Liver (tissue), 9 donors: ENCODE data around the gene DPP9. TPM values are rescaled to one million over a fixed set of nuclear protein-coding genes. Genes with fewer than 3 reads are reported as not detected.

Experiments
- DNase-seq: peaks from one replicate; pipeline ENCODE4 v3.0.0-alpha.2; 2017; ENCODE audit warnings: low spot score
- H3K27ac ChIP-seq, 2 donors: one replicate each; pipeline ENCODE4 v1.7.0; 2013; ENCODE audit warnings: inconsistent platforms in 2 of 2, low read length in 2 of 2, control low read depth in 1 of 2, low read depth in 1 of 2, mild to moderate bottlenecking in 1 of 2
- H3K27me3 ChIP-seq, 4 donors: one replicate each; pipeline versions ENCODE4 v1.6.1 to v1.7.0; 2013; ENCODE audit warnings: low read length in 3 of 4, inconsistent platforms in 1 of 4, mild to moderate bottlenecking in 1 of 4, moderate library complexity in 1 of 4; ENCODE audit not compliant: control insufficient read depth in 4 of 4, insufficient read depth in 4 of 4
- H3K36me3 ChIP-seq, 4 donors: one replicate each; pipeline versions ENCODE4 v1.6.1 to v1.7.0; 2013; ENCODE audit warnings: low read length in 3 of 4, mild to moderate bottlenecking in 3 of 4, low read depth in 1 of 4, moderate library complexity in 1 of 4; ENCODE audit not compliant: control insufficient read depth in 4 of 4, insufficient read depth in 3 of 4
- H3K4me1 ChIP-seq, 4 donors: one replicate each; pipeline versions ENCODE4 v1.6.1 to v1.7.0; 2013; ENCODE audit warnings: low read length in 3 of 4, mild to moderate bottlenecking in 3 of 4, moderate library complexity in 1 of 4; ENCODE audit not compliant: control insufficient read depth in 4 of 4, insufficient read depth in 4 of 4
- H3K4me3 ChIP-seq, 3 donors: one replicate each; pipeline versions ENCODE4 v1.6.1 to v1.7.0; 2013; ENCODE audit warnings: low read length in 3 of 3, control low read depth in 1 of 3, low read depth in 1 of 3, mild to moderate bottlenecking in 1 of 3
- H3K9ac ChIP-seq, 2 donors: one replicate each; pipeline ENCODE4 v1.7.0; 2013; ENCODE audit warnings: low read length in 2 of 2, mild to moderate bottlenecking in 2 of 2, moderate library complexity in 2 of 2, control low read depth in 1 of 2, low read depth in 1 of 2
- H3K9me3 ChIP-seq, 4 donors: one replicate each; pipeline versions ENCODE4 v1.6.1 to v1.7.0; 2013; ENCODE audit warnings: low read length in 3 of 4; ENCODE audit not compliant: control insufficient read depth in 4 of 4
- ATF3 ChIP-seq: IDR thresholded peaks from 2 replicates; pipeline ENCODE4 v1.6.1; 2016; ENCODE audit warnings: antibody characterized with exemption
- CTCF ChIP-seq: fragments of 150-350 bp; IDR thresholded peaks from 2 replicates; pipeline ENCODE4 v1.5.1; 2017; ENCODE audit warnings: improper control_type of control experiment, low read depth, low read length; ENCODE audit not compliant: missing input control
- EGR1 ChIP-seq, 2 donors: IDR thresholded peaks; 2 replicates each; pipeline ENCODE4 v1.6.1; 2016 to 2018; ENCODE audit warnings: antibody characterized with exemption in 2 of 2, low read depth in 2 of 2
- FOXA1 ChIP-seq: IDR thresholded peaks from 2 replicates; pipeline ENCODE4 v1.6.1; 2016; ENCODE audit warnings: antibody characterized with exemption
- FOXA2 ChIP-seq: IDR thresholded peaks from 2 replicates; pipeline ENCODE4 v1.6.1; 2016; ENCODE audit warnings: antibody characterized with exemption
- GABPA ChIP-seq, 2 donors: IDR thresholded peaks in 1 of 2; conservative IDR thresholded peaks in 1 of 2; 2 replicates each; pipeline ENCODE4 v1.6.1; 2016; ENCODE audit warnings: antibody characterized with exemption in 2 of 2, mild to moderate bottlenecking in 1 of 2, moderate library complexity in 1 of 2
- HNF4A ChIP-seq, 2 donors: conservative IDR thresholded peaks; 2 replicates each; pipeline ENCODE4 v1.6.1; 2016; ENCODE audit warnings: antibody characterized with exemption in 2 of 2, mild to moderate bottlenecking in 2 of 2
- HNF4G ChIP-seq: IDR thresholded peaks from 2 replicates; pipeline ENCODE4 v1.6.1; 2016; ENCODE audit warnings: antibody characterized with exemption
- JUND ChIP-seq, 2 donors: IDR thresholded peaks; 2 replicates each; pipeline ENCODE4 v1.6.1; 2016; ENCODE audit warnings: antibody characterized with exemption in 2 of 2
- NR2F2 ChIP-seq: IDR thresholded peaks from 2 replicates; pipeline ENCODE4 v1.6.1; 2016; ENCODE audit warnings: antibody characterized with exemption
- RAD21 ChIP-seq, 2 donors: IDR thresholded peaks; 2 replicates each; pipeline ENCODE4 v1.6.1; 2016; ENCODE audit warnings: antibody characterized with exemption in 2 of 2, mild to moderate bottlenecking in 2 of 2
- REST ChIP-seq: IDR thresholded peaks from 2 replicates; pipeline ENCODE4 v1.6.1; 2016; ENCODE audit warnings: antibody characterized with exemption, mild to moderate bottlenecking
- RXRA ChIP-seq, 2 donors: IDR thresholded peaks; 2 replicates each; pipeline ENCODE4 v1.6.1; 2017 to 2018; ENCODE audit warnings: antibody characterized with exemption in 2 of 2, mild to moderate bottlenecking in 1 of 2
- SP1 ChIP-seq: IDR thresholded peaks from 2 replicates; pipeline ENCODE4 v1.6.1; 2018; ENCODE audit warnings: antibody characterized with exemption, mild to moderate bottlenecking
- TAF1 ChIP-seq: conservative IDR thresholded peaks from 2 replicates; pipeline ENCODE4 v1.6.1; 2016; ENCODE audit warnings: antibody characterized with exemption, mild to moderate bottlenecking
- YY1 ChIP-seq: IDR thresholded peaks from 2 replicates; pipeline ENCODE4 v1.6.1; 2016; ENCODE audit warnings: antibody characterized with exemption, mild to moderate bottlenecking
- WGBS: extraction: QIAGEN DNeasy Blood & Tissue Kit; methylation state at CpG from one replicate; pipeline ENCODE4 v1.1.7; 2013; 5-methylcytosine and 5-hydroxymethylcytosine counted together
- polyA plus RNA-seq, 2 donors: library from polyadenylated mRNA; stranded (reverse) in 1 of 2; unstranded in 1 of 2; fragments of 200-250 nt in 1 of 2; fragments of >200 nt in 1 of 2; fragmentation: Nextera tagmentation in 1 of 2; extraction: Ambion mirVana in 1 of 2; gene quantifications; one replicate each; pipeline versions ENCODE4 v1.2.1 to v1.2.3, GENCODE V29; 2013 to 2015
- total RNA-seq, 2 donors: library from RNA; depleted of rRNA; stranded (reverse); fragments of >200 nt; gene quantifications; one replicate each; pipeline ENCODE4 v1.2.3, GENCODE V29; 2014
- TF ChIP-seq, protein P1 (sequence below): IDR thresholded peaks from 2 replicates; pipeline ENCODE4 v1.6.1; 2016; ENCODE audit warnings: antibody characterized with exemption
- TF ChIP-seq, protein P2 (sequence below): IDR thresholded peaks from 2 replicates; pipeline ENCODE4 v1.6.1; 2016; ENCODE audit warnings: antibody characterized with exemption
- donor health status: healthy.
- donor health status: healthy.
- donor health status: healthy.
- donor health status: healthy.
- donor health status: healthy.

DPP9 gene
- total and polyA plus RNA-seq, 4 donors, result 20.5 to 74.5 (median 40.3) TPM

- DNase-seq, result no peak
- Histone ChIP-seq H3K27me3 (no peaks in the 10 kb centered on the region), H3K27ac (peak overlapping the region; percentile 95 to 96), H3K4me3 (no peak overlapping the region), H3K9me3 (no peaks in the 10 kb centered on the region), H3K36me3 (peaks cover 6 to 15% (median 9%) of the 10 kb centered on the region in 4 donors), H3K4me1 (peaks cover 29 to 71% (median 59%) of the 10 kb centered on the region in 4 donors), H3K9ac (peak overlapping the region in 1 of 2 donors; percentile 10)
- TF ChIP-seq HNF4A (conservative IDR thresholded peaks at IDR 0.05) (no peak), SP1 (no peak), HNF4G (no peak), RAD21 (IDR thresholded peaks at IDR 0.05) (no peak), YY1 (no peak), RXRA (IDR thresholded peaks at IDR 0.05) (no peak), EGR1 (IDR thresholded peaks at IDR 0.05; ENCODE audit: low read depth in 2 of 2) (no peak), NR2F2 (no peak), FOXA1 (no peak), TAF1 (no peak), ATF3 (no peak), GABPA (IDR thresholded peaks at IDR 0.05 in 1 of 2, conservative IDR thresholded peaks at IDR 0.05 in 1 of 2) (no peak), JUND (IDR thresholded peaks at IDR 0.05) (no peak), FOXA2 (no peak), CTCF (no peak), REST (no peak)
- TF ChIP-seq, protein P1, sequence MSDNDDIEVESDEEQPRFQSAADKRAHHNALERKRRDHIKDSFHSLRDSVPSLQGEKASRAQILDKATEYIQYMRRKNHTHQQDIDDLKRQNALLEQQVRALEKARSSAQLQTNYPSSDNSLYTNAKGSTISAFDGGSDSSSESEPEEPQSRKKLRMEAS, result no peak
- TF ChIP-seq, protein P2, sequence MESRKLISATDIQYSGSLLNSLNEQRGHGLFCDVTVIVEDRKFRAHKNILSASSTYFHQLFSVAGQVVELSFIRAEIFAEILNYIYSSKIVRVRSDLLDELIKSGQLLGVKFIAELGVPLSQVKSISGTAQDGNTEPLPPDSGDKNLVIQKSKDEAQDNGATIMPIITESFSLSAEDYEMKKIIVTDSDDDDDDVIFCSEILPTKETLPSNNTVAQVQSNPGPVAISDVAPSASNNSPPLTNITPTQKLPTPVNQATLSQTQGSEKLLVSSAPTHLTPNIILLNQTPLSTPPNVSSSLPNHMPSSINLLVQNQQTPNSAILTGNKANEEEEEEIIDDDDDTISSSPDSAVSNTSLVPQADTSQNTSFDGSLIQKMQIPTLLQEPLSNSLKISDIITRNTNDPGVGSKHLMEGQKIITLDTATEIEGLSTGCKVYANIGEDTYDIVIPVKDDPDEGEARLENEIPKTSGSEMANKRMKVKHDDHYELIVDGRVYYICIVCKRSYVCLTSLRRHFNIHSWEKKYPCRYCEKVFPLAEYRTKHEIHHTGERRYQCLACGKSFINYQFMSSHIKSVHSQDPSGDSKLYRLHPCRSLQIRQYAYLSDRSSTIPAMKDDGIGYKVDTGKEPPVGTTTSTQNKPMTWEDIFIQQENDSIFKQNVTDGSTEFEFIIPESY, result no peak
- WGBS, result 73% methylated on average over 12 of the region's 12 CpGs
Observed at GRCh38 chr19:4707322-4707721, 16.3 kb downstream of the DPP9 start.
